PC-3 (cell line): ENCODE results near the gene TSPAN11. TPM values are rescaled to one million over a fixed set of nuclear protein-coding genes. Genes with fewer than 3 reads are reported as not detected.

Experiments used
- ATAC-seq: fragments of 200-7000 bp; cut with Tn5 transposase; 2 replicates; pipeline ENCODE4 v1.9.1; 2020; ENCODE audit warnings: mild to moderate bottlenecking, moderate library complexity
- BruUV-seq: library from RNA; stranded (reverse); fragments of 400-500 nt; replicated peaks from 2 replicates; lab custom pipeline; 2021; lab: Mats Ljungman, UMichigan
- CTCF ChIA-PET: fragments of 300-600 bp; sonication (Branson Sonifier 250); formaldehyde crosslinking; loops from one replicate; lab custom pipeline; 2022; ENCODE audit warnings: antibody characterized with exemption; lab: Charles Lee
- POLR2A ChIA-PET: fragments of 300-600 bp; sonication (Branson Sonifier 250); formaldehyde crosslinking; loops from one replicate; lab custom pipeline; 2022; ENCODE audit warnings: antibody characterized with exemption; ENCODE audit not compliant: unreplicated experiment; lab: Charles Lee
- DNase-seq: peaks from one replicate; pipeline ENCODE4 v3.0.0-alpha.2; 2015
- H2AFZ ChIP-seq: fragments of 300-600 bp; sonication (generic); 2 replicates; pipeline ENCODE4 v1.6.0; 2016; ENCODE audit warnings: antibody characterized with exemption, low read length
- H3F3A ChIP-seq: fragments of 300-600 bp; sonication (generic); one replicate; pipeline ENCODE4 v1.6.0; 2017; ENCODE audit warnings: antibody characterized with exemption, low read length, control low read depth, mild to moderate bottlenecking; ENCODE audit not compliant: unreplicated experiment
- H3K27ac ChIP-seq: fragments of 300-600 bp; sonication (generic); 2 replicates; pipeline ENCODE4 v1.5.1; 2016; ENCODE audit warnings: mild to moderate bottlenecking, low read length
- H3K27me3 ChIP-seq: fragments of 300-600 bp; sonication (generic); 2 replicates; pipeline ENCODE4 v1.6.1; 2016; ENCODE audit warnings: low read length, mixed read lengths
- H3K36me3 ChIP-seq: fragments of 300-600 bp; sonication (generic); 2 replicates; pipeline ENCODE4 v1.6.1; 2016; ENCODE audit warnings: low read depth, mixed run types, low read length, mixed read lengths
- H3K4me1 ChIP-seq: fragments of 300-600 bp; sonication (generic); 2 replicates; pipeline ENCODE4 v1.5.1; 2016; ENCODE audit warnings: low read length; ENCODE audit not compliant: insufficient read depth
- H3K4me2 ChIP-seq: fragments of 300-600 bp; sonication (generic); 2 replicates; pipeline ENCODE4 v1.6.0; 2016; ENCODE audit warnings: low read length
- H3K4me3 ChIP-seq: fragments of 300-600 bp; sonication (generic); 2 replicates; pipeline ENCODE4 v1.5.1; 2016; ENCODE audit warnings: mild to moderate bottlenecking, low read length, mixed read lengths
- H3K79me2 ChIP-seq: fragments of 300-600 bp; sonication (generic); 2 replicates; pipeline ENCODE4 v1.6.1; 2017; ENCODE audit warnings: low read length, mixed read lengths
- H3K9ac ChIP-seq: fragments of 300-600 bp; sonication (generic); 2 replicates; pipeline ENCODE4 v1.6.0; 2016; ENCODE audit warnings: mild to moderate bottlenecking, low read length
- H3K9me2 ChIP-seq: fragments of 300-600 bp; sonication (generic); replicated peaks from 2 replicates; pipeline ENCODE4 v1.6.1; 2016; ENCODE audit warnings: mixed run types, low read length, mixed read lengths
- H3K9me3 ChIP-seq: fragments of 300-600 bp; sonication (generic); 2 replicates; pipeline ENCODE4 v1.6.1; 2016; ENCODE audit warnings: low read length, mixed read lengths
- H4K20me1 ChIP-seq: fragments of 300-600 bp; sonication (generic); 2 replicates; pipeline ENCODE4 v1.6.1; 2016; ENCODE audit warnings: low read length, mixed read lengths
- EZH2 ChIP-seq: fragments of 300-600 bp; sonication (generic); IDR thresholded peaks from one replicate; pipeline ENCODE4 v1.6.1; 2017; ENCODE audit warnings: antibody characterized with exemption, mild to moderate bottlenecking, low read length; ENCODE audit not compliant: unreplicated experiment
- EZH2phosphoT487 ChIP-seq: fragments of 300-600 bp; sonication (generic); IDR thresholded peaks from 2 replicates; pipeline ENCODE4 v1.6.1; 2018; ENCODE audit warnings: mild to moderate bottlenecking, antibody characterized with exemption, low read length, borderline replicate concordance
- intact Hi-C: fragments of 100-400 bp; cut with micrococcal nuclease; formaldehyde crosslinking; loops from 2 replicates; pipeline ENCODE4 v1.9.0; 2023
- total RNA-seq: library from RNA; depleted of rRNA; stranded (reverse); fragments of >200 nt; gene quantifications from 2 replicates; pipeline ENCODE4 v1.2.3, GENCODE V29; 2014
- TF ChIP-seq, protein P1 (sequence below): fragments of 300-600 bp; sonication (generic); conservative IDR thresholded peaks from 2 replicates; pipeline ENCODE4 v1.5.1; 2017; ENCODE audit warnings: antibody characterized with exemption, low read depth, mild to moderate bottlenecking, low read length

TSPAN11 gene
- total RNA-seq, 1 experiment from 2014 or later = not detected

DNA sequence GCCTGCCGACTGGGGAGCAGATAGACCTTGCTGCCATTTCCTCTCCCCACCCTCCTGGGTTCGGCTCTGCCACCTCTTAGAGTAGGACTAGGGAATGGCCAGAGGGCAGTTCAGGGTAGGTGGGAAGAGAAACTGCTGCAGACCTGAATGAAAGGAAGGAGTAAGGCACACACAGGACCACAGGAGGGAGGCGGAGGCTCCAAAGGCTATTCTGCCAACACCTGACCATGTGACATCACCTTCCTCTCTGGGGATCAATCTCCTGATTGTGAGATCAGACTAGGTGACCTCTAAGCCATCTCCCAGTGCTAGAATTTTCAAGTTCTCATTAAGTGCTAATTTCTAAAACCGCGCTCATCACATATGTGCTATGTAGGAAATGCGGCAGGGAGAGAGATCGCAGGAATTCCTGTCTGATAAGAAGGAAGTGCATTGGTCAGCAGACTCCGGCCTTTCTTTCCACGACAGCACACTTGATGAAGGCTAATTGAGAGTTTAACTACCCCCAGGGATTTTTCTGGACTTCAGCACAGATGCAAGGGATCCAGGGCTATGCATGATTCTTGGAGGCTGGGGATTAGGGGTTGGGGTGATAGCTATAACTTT, 11.5 kb upstream of the TSPAN11 start:
- no peak overlapping the region for H2AFZ ChIP-seq
- DNase-seq (no peak), ATAC-seq (no peak)
- H4K20me1 ChIP-seq = no peaks in the 10 kb centered on the region
- H3K9me3 ChIP-seq = no peaks in the 10 kb centered on the region
- no peak overlapping the region for H3K4me3 ChIP-seq
- H3K36me3 ChIP-seq = no peaks in the 10 kb centered on the region
- intact Hi-C loops = no loop called here
- H3K9ac ChIP-seq = no peak overlapping the region
- no peak overlapping the region for H3K27ac ChIP-seq
- no peaks in the 10 kb centered on the region for H3F3A ChIP-seq
- no peaks in the 10 kb centered on the region for H3K4me1 ChIP-seq
- no TSS peak for BruUV-seq
- H3K9me2 ChIP-seq = no peaks in the 10 kb centered on the region
- CTCF ChIA-PET = no interaction called here
- TF ChIP-seq EZH2phosphoT487 (no peak), EZH2 (no peak)
- TF ChIP-seq, protein P1, sequence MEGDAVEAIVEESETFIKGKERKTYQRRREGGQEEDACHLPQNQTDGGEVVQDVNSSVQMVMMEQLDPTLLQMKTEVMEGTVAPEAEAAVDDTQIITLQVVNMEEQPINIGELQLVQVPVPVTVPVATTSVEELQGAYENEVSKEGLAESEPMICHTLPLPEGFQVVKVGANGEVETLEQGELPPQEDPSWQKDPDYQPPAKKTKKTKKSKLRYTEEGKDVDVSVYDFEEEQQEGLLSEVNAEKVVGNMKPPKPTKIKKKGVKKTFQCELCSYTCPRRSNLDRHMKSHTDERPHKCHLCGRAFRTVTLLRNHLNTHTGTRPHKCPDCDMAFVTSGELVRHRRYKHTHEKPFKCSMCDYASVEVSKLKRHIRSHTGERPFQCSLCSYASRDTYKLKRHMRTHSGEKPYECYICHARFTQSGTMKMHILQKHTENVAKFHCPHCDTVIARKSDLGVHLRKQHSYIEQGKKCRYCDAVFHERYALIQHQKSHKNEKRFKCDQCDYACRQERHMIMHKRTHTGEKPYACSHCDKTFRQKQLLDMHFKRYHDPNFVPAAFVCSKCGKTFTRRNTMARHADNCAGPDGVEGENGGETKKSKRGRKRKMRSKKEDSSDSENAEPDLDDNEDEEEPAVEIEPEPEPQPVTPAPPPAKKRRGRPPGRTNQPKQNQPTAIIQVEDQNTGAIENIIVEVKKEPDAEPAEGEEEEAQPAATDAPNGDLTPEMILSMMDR = no peak
- H3K27me3 ChIP-seq = no peaks in the 10 kb centered on the region
- H3K79me2 ChIP-seq = no peaks in the 10 kb centered on the region
- POLR2A ChIA-PET = no interaction called here
- no peak overlapping the region for H3K4me2 ChIP-seq

DNA sequence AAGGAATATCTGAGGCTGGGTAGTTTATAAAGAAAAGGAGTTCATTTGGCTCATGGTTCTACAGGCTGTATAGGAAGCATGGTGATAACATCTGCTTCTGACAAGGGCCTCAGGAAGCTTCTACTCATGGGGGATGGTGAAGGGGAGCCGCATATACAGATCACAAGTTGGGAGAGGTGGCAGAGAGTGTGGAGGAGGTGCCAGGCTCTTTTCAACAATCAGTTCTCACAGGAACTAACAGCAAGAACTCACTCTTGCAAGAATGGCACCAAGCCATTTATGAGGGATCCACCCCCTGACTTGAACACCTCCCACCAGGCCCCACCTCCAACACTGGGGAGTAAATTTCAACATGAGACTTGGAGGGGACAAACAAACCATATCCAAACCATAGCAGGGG, 3.5 kb upstream of the TSPAN11 start:
- no peak for TF ChIP-seq EZH2
- Histone ChIP-seq H3K9ac (no peak overlapping the region), H2AFZ (no peak overlapping the region), H3K4me1 (no peaks in the 10 kb centered on the region; the same call in 1 of the 2 replicates), H3K9me2 (no peaks in the 10 kb centered on the region), H3K27me3 (no peaks in the 10 kb centered on the region), H3K79me2 (no peaks in the 10 kb centered on the region), H3K9me3 (no peaks in the 10 kb centered on the region), H3K4me3 (no peak overlapping the region), H3K27ac (no peak overlapping the region), H4K20me1 (no peaks in the 10 kb centered on the region), H3K4me2 (no peak overlapping the region), H3F3A (no peaks in the 10 kb centered on the region), H3K36me3 (no peaks in the 10 kb centered on the region)
- DNase-seq = no peak
- BruUV-seq = no TSS peak
- CTCF ChIA-PET = no interaction called here
- ATAC-seq = no peak
- intact Hi-C loops = no loop called here
- POLR2A ChIA-PET = no interaction called here

DNA sequence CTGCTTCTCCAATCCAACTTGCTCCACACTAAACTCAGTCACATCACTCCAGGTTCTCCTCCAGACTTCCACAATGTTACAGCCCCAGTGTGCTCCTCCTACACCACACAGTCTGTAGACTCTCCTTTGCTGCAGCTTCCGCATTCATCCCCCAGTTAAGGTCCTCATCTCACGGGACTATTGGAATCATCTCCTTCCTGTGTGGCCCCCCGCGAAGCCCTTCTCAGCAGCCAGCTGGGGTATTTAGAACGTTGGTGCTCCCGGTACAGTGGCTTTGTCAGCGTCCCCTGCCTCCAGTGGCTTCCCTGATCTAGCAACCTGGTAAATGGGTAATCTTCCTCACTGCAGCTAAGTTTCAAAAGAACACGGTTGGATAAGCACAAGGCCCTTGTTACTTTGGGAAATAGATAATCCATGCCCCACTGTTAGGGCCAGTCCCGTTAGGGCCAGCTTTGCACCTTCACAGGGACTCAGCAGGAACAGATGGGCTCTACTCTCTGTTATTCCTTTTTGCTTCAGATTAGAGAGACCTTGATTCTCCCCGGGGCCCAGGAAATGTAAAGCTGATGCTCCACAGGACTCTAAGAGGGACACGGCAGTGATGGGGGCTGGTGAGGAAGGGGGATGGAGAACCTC, 823 bp upstream of the TSPAN11 start:
- ATAC-seq = no peak
- Histone ChIP-seq H3K4me3 (no peak overlapping the region), H3K9me2 (no peaks in the 10 kb centered on the region), H3K79me2 (no peaks in the 10 kb centered on the region), H4K20me1 (no peaks in the 10 kb centered on the region), H3K4me2 (no peak overlapping the region), H3K27ac (no peak overlapping the region), H3K4me1 (no peaks in the 10 kb centered on the region), H2AFZ (no peak overlapping the region), H3K36me3 (no peaks in the 10 kb centered on the region), H3K9me3 (no peaks in the 10 kb centered on the region), H3K9ac (no peak overlapping the region), H3K27me3 (no peaks in the 10 kb centered on the region), H3F3A (no peaks in the 10 kb centered on the region)
- POLR2A ChIA-PET = no interaction called here
- TF ChIP-seq EZH2 (no peak), EZH2phosphoT487 (no peak)
- TF ChIP-seq, protein P1 = no peak
- BruUV-seq = no TSS peak
- CTCF ChIA-PET = no interaction called here
- no peak for DNase-seq
- intact Hi-C loops = no loop called here
